VCaP (cell line): ENCODE data around the gene GALNT12.

Experiments
- H3K27ac ChIP-seq: fragments of 450-650 bp; 2 replicates; pipeline ENCODE4 v1.5.1; 2017
- TF ChIP-seq, protein P1 (sequence below): fragments of 450-650 bp; conservative IDR thresholded peaks from 2 replicates; pipeline ENCODE4 v1.5.1; 2017; ENCODE audit warnings: mild to moderate bottlenecking, moderate library complexity

GALNT12 gene

DNA sequence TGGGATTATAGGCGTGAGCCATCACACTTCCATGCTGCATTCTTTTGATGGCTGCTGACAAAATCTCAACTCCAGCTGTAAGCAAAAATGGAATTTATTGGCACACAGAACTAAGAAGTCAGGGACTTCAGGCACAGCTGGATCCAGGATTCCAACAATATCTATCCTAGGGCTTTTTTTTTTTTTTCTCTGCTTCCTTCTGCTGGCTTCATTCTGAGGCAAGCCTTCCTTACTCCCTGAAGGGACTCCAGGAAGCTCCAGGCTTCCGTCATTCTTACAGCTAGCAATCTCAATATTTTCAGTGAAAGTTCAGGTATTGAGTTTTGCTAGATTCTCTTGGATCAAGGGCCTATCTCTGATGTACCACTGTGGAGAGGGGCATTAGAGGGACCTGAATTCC, 66.1 kb downstream of the GALNT12 start:
- TF ChIP-seq, protein P1, sequence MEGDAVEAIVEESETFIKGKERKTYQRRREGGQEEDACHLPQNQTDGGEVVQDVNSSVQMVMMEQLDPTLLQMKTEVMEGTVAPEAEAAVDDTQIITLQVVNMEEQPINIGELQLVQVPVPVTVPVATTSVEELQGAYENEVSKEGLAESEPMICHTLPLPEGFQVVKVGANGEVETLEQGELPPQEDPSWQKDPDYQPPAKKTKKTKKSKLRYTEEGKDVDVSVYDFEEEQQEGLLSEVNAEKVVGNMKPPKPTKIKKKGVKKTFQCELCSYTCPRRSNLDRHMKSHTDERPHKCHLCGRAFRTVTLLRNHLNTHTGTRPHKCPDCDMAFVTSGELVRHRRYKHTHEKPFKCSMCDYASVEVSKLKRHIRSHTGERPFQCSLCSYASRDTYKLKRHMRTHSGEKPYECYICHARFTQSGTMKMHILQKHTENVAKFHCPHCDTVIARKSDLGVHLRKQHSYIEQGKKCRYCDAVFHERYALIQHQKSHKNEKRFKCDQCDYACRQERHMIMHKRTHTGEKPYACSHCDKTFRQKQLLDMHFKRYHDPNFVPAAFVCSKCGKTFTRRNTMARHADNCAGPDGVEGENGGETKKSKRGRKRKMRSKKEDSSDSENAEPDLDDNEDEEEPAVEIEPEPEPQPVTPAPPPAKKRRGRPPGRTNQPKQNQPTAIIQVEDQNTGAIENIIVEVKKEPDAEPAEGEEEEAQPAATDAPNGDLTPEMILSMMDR = no peak

DNA sequence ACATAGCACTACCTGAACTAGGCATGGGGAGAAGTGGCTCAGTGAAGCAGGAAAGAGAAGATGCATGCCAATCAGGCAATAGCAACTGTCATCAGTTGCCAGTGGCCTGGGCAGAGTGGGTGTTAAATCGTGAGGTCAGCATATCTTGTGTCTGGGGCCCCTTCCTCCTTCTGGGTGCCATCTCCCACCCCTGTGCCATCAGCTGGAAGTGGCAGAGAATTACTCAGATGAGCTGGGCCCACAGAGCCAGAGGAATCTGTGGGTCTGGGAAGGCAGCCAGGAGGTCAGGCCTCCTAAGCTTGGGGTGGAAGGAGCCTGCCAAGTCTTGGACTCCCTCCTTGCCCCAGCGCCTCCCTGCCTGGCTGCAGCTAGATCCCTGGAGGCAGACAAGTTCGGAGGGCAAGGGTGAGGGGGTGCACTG, 66.5 kb downstream of the GALNT12 start:
- TF ChIP-seq, protein P1 = no peak
- H3K27ac ChIP-seq = no peak overlapping the region

More for the DNA sequence above, 66.1 kb downstream of the GALNT12 start:
- H3K27ac ChIP-seq = no peak overlapping the region

DNA sequence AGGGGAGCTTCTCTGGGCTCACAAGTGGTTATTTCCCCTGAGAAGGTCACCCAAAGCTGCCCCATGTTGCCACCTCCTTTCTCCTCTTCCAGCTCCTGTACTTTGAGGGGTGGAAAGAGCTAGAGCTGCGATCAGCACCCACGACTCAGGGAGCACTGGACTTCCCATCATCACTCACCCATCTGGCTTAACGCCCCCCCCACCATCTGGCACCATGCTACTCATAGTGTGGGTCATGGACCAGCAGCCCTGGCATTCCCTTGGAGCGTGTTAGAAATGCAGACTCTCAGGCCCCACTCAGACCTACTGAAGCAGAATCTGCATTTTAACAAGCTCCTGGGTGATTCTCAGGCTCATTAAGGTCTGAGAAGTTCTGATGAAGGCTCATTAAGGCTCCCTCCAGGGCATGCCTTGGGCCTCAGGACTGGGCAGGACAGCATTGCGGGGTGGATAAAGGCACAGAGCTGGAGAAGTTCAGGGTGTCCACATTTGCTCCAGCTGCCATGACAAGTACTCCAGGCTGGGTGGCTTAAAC, 67.3 kb downstream of the GALNT12 start:
- TF ChIP-seq, protein P1 = no peak
- H3K27ac ChIP-seq = no peak overlapping the region

DNA sequence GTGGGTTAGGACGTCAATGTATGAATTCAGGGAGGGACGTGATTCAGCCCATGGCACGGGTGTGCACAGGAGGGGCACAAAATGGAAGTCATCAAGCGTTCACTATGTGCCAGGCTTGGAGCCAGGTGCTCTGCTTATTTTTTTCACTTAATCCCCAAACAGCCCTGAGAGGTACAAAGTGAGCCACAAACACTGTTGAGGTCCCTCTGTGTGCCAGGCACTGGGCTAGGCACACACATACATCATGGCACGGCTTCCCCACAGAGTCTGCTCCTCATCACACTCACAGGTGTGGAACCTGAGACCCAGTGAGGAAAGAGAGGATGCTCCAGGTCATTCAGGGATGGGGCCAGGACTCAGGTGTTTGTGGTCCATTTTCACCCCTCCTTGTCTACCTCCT, 68.1 kb downstream of the GALNT12 start:
- H3K27ac ChIP-seq = no peak overlapping the region
- TF ChIP-seq, protein P1 = no peak

DNA sequence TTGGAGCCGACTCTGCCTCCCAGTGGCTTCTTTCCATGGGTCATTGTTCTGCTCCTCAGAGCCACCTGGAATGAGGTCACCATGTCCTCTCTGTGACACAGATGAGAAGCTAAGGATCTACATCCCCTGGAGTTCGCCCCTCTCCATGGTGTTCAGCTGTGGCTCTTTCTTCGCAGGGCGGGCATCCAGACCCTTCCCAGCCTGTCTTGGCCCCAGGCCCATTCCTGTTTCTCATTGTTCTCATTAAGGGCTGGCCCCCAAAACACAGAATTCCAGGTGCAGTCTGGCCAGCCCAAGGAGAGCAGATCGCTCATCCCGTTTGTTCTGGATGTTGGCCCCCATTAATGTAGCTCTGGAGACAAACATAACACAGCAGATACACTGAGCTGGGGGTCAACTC, 69.8 kb downstream of the GALNT12 start:
- TF ChIP-seq, protein P1 = no peak
- H3K27ac ChIP-seq = no peak overlapping the region

DNA sequence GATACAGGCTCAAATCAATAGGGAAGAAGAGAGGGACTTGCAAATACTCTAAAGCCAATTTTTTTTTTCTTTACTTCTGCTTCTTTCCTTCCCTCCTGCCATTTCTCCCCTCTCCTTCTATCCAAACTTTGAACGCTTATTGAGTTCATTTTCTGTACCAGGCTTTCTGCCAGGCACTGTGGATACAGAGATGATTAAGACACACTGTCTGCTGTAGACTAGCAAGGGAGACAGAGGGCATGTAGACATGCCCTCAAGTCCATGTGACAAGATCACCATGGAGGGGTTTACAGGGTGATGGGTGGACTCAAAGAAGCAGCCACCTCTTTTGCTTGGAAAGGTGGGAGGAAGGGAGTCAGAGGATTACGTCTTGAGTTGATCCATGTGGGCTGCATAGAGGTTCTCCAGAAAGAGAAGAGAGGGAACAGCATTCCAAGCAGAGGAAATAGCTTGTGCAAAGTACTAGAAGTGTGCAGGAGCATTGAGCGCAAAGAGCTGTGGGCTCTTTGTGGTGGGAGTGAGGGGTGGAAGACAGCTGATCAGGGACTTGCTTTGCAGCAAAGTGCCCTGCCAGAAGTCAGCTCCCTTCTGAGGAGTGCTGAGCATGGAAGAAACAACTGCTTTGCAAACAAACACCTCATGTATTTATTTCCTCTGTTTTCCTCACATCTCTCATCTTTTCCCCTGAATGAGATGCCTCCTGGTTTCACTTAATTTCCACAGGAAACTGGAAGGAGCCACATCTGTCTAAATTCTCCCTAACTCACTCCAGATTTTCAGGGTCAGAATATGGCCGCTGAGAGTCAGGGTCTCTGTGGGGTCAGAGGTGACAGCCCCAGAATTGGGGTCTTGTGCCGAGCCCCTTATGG, 71.9 kb downstream of the GALNT12 start:
- TF ChIP-seq, protein P1 = no peak

DNA sequence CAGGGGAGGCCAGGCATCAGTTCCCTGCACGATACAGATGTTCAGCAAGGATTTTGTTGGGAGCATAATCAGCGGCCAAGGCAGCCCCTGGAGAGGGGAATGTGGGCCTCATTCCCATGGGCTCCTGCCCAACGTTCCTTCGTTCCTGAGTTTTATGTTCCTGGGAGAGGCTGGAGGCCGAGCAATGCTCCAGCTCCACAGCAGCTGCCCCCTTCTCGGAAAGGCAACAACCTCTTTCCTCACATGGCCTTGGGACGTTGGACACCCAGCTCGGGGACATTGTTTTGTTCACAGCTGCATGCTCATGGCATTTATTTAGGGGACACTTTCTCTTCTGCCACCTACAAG, 72.5 kb downstream of the GALNT12 start:
- no peak overlapping the region for H3K27ac ChIP-seq
- TF ChIP-seq, protein P1 = no peak

More for the DNA sequence above, 71.9 kb downstream of the GALNT12 start:
- no peak overlapping the region for H3K27ac ChIP-seq
